WTC11 (cell line): ENCODE results near the gene SLC7A7. TPM values are rescaled to one million over a fixed set of nuclear protein-coding genes. Genes with fewer than 3 reads are reported as not detected.
"Not testable (repeated sequence)": the region's sequence is repeated elsewhere in the genome, so short reads cannot be mapped to it uniquely, and the experiment has no call there.

ENCODE experiments used
- ATAC-seq: fragments of 200-7000 bp; cut with Tn5 transposase; 2 replicates; pipeline ENCODE4 v1.10.0; 2021; ENCODE audit warnings: mild to moderate bottlenecking, moderate library complexity
- CTCF ChIA-PET: fragments of 300-600 bp; sonication (Branson Sonifier 250); formaldehyde crosslinking; loops from one replicate; lab custom pipeline; 2021; ENCODE audit warnings: antibody characterized with exemption; lab: Charles Lee
- POLR2A ChIA-PET: fragments of 350-600 bp; sonication (Branson Sonifier 250); formaldehyde crosslinking; loops from one replicate; lab custom pipeline; 2021; ENCODE audit warnings: antibody characterized with exemption; lab: Charles Lee
- DNase-seq: peaks from one replicate; pipeline ENCODE4 v3.0.0; 2021; ENCODE audit warnings: low spot score
- H3K27ac Mint-ChIP-seq: 2 replicates; pipeline ENCODE4 v1.8.0; 2021; ENCODE audit warnings: mixed read lengths
- H3K27me3 Mint-ChIP-seq: 2 replicates; pipeline ENCODE4 v1.8.0; 2021; ENCODE audit warnings: low read depth, mild to moderate bottlenecking, moderate library complexity, mixed read lengths
- H3K36me3 Mint-ChIP-seq: 2 replicates; pipeline ENCODE4 v1.8.0; 2021; ENCODE audit warnings: mixed read lengths
- H3K4me1 Mint-ChIP-seq: 2 replicates; pipeline ENCODE4 v1.8.0; 2022; ENCODE audit warnings: mixed read lengths
- H3K4me3 Mint-ChIP-seq: 2 replicates; pipeline ENCODE4 v1.8.0; 2021; ENCODE audit warnings: mild to moderate bottlenecking, moderate library complexity, mixed read lengths
- H3K9me3 Mint-ChIP-seq: 2 replicates; pipeline ENCODE4 v1.8.0; 2021; ENCODE audit warnings: mixed read lengths
- AFF4 ChIP-seq: sonication (generic); formaldehyde crosslinking; IDR thresholded peaks from 2 replicates; pipeline ENCODE4 v1.8.1; 2023; ENCODE audit warnings: mild to moderate bottlenecking, missing genetic modification reagents, borderline replicate concordance
- CREB1 ChIP-seq: sonication (generic); formaldehyde crosslinking; IDR thresholded peaks from 2 replicates; pipeline ENCODE4 v1.8.0; 2023; ENCODE audit warnings: mild to moderate bottlenecking, missing genetic modification reagents
- ELF4 ChIP-seq: sonication (generic); formaldehyde crosslinking; IDR thresholded peaks from 2 replicates; pipeline ENCODE4 v1.8.1; 2022; ENCODE audit warnings: low read depth, mild to moderate bottlenecking, moderate library complexity, missing genetic modification reagents
- ETV6 ChIP-seq: sonication (generic); formaldehyde crosslinking; IDR thresholded peaks from 2 replicates; pipeline ENCODE4 v1.8.1; 2022; ENCODE audit warnings: mild to moderate bottlenecking, missing genetic modification reagents
- FOXK1 ChIP-seq: sonication (generic); formaldehyde crosslinking; IDR thresholded peaks from 2 replicates; pipeline ENCODE4 v1.8.0; 2022; ENCODE audit warnings: mild to moderate bottlenecking, moderate library complexity, missing genetic modification reagents
- IRF2 ChIP-seq: sonication (generic); formaldehyde crosslinking; IDR thresholded peaks from 2 replicates; pipeline ENCODE4 v1.8.0; 2022; ENCODE audit warnings: low read depth, missing genetic modification reagents, borderline replicate concordance
- JUN ChIP-seq: sonication (generic); formaldehyde crosslinking; IDR thresholded peaks from 2 replicates; pipeline ENCODE4 v1.8.0; 2023; ENCODE audit warnings: mild to moderate bottlenecking, missing genetic modification reagents
- KAT7 ChIP-seq: sonication (generic); formaldehyde crosslinking; IDR thresholded peaks from 2 replicates; pipeline ENCODE4 v1.8.1; 2023; ENCODE audit warnings: missing genetic modification reagents, mild to moderate bottlenecking, borderline replicate concordance
- MAX ChIP-seq: sonication (generic); formaldehyde crosslinking; IDR thresholded peaks from 2 replicates; pipeline ENCODE4 v1.8.0; 2022; ENCODE audit warnings: mild to moderate bottlenecking, missing genetic modification reagents
- NR1H2 ChIP-seq: sonication (generic); formaldehyde crosslinking; IDR thresholded peaks from 2 replicates; pipeline ENCODE4 v1.9.0; 2021; ENCODE audit warnings: mild to moderate bottlenecking, moderate library complexity, missing genetic modification reagents
- NR2C2 ChIP-seq: sonication (generic); formaldehyde crosslinking; IDR thresholded peaks from 2 replicates; pipeline ENCODE4 v1.8.0; 2022; ENCODE audit warnings: mild to moderate bottlenecking, missing genetic modification reagents
- NR3C1 ChIP-seq: sonication (generic); formaldehyde crosslinking; conservative IDR thresholded peaks from 2 replicates; pipeline ENCODE4 v1.8.1; 2023; ENCODE audit warnings: low read depth, mild to moderate bottlenecking, missing genetic modification reagents
- PREB ChIP-seq: sonication (generic); formaldehyde crosslinking; IDR thresholded peaks from 2 replicates; pipeline ENCODE4 v1.8.1; 2022; ENCODE audit warnings: mild to moderate bottlenecking, missing genetic modification reagents, moderate library complexity, borderline replicate concordance
- TCF7 ChIP-seq: sonication (generic); formaldehyde crosslinking; IDR thresholded peaks from 2 replicates; pipeline ENCODE4 v1.8.0; 2022; ENCODE audit warnings: mild to moderate bottlenecking, low read depth, missing genetic modification reagents, moderate library complexity
- TEAD1 ChIP-seq: sonication (generic); formaldehyde crosslinking; IDR thresholded peaks from 2 replicates; pipeline ENCODE4 v1.8.0; 2022; ENCODE audit warnings: mild to moderate bottlenecking, missing genetic modification reagents
- USF2 ChIP-seq: sonication (generic); formaldehyde crosslinking; IDR thresholded peaks from 2 replicates; pipeline ENCODE4 v1.8.1; 2023; ENCODE audit warnings: mild to moderate bottlenecking, missing genetic modification reagents, moderate library complexity
- ZBTB21 ChIP-seq: sonication (generic); formaldehyde crosslinking; IDR thresholded peaks from 2 replicates; pipeline ENCODE4 v1.8.1; 2023; ENCODE audit warnings: mild to moderate bottlenecking, missing genetic modification reagents, borderline replicate concordance
- ZBTB43 ChIP-seq: sonication (generic); formaldehyde crosslinking; IDR thresholded peaks from 2 replicates; pipeline ENCODE4 v1.8.1; 2023; ENCODE audit warnings: mild to moderate bottlenecking, missing genetic modification reagents
- ZNF121 ChIP-seq: sonication (generic); formaldehyde crosslinking; IDR thresholded peaks from 2 replicates; pipeline ENCODE4 v1.8.0; 2023; ENCODE audit warnings: missing genetic modification reagents
- ZNF396 ChIP-seq: fragments of 250-450 bp; sonication (Bioruptor Pico); IDR thresholded peaks from 2 replicates; pipeline ENCODE4 v1.8.0; 2021; ENCODE audit warnings: mild to moderate bottlenecking, moderate library complexity, borderline replicate concordance
- total RNA-seq: library from RNA; stranded (reverse); gene quantifications from 3 replicates; pipeline ENCODE4 v1.2.3, GENCODE V29; 2021

The SLC7A7 gene
- total RNA-seq, 1 experiment from 2014 or later, result 4.3 TPM

- TF ChIP-seq AFF4 (CRISPR knock-in tag) (no peak), JUN (CRISPR knock-in tag) (no peak), ZBTB43 (CRISPR knock-in tag) (no peak), NR3C1 (CRISPR knock-in tag) (no peak), ETV6 (CRISPR knock-in tag) (no peak), MAX (CRISPR knock-in tag) (no peak), USF2 (CRISPR knock-in tag) (no peak), CREB1 (CRISPR knock-in tag) (no peak), NR1H2 (CRISPR knock-in tag) (no peak), KAT7 (CRISPR knock-in tag) (no peak)
- Mint-ChIP-seq H3K36me3 (no peaks in the 10 kb centered on the region; the same call in 1 of the 2 replicates), H3K27ac (no peak overlapping the region), H3K9me3 (peaks cover 15% of the 10 kb centered on the region), H3K4me1 (no peaks in the 10 kb centered on the region), H3K27me3 (peaks cover 3% of the 10 kb centered on the region; the same call in 1 of the 2 replicates), H3K4me3 (no peak overlapping the region)
- POLR2A ChIA-PET, result no interaction called here
- ATAC-seq (no peak), DNase-seq (no peak)
- CTCF ChIA-PET, result no interaction called here
These were observed 78.2 kb downstream of the SLC7A7 start for GRCh38 chr14:22737052-22737451.

- POLR2A ChIA-PET, DNase-seq, ATAC-seq, CTCF ChIA-PET, H3K4me1 Mint-ChIP-seq, H3K27me3 Mint-ChIP-seq, H3K27ac Mint-ChIP-seq, H3K36me3 Mint-ChIP-seq, H3K4me3 Mint-ChIP-seq: not testable (repeated sequence)
- H3K9me3 Mint-ChIP-seq, result peaks cover 15% of the 10 kb centered on the region
These were observed 78.9 kb downstream of the SLC7A7 start for GRCh38 chr14:22736384-22736783.

- H3K27ac Mint-ChIP-seq, result no peak overlapping the region
- H3K27me3 Mint-ChIP-seq, result no peaks in the 10 kb centered on the region
- no peak for TF ChIP-seq NR2C2 (CRISPR knock-in tag)
- TF ChIP-seq, all 79 proteins: peak for 0
- no peaks in the 10 kb centered on the region; the same call in 1 of the 2 replicates for H3K36me3 Mint-ChIP-seq
- CTCF ChIA-PET, result no interaction called here
- no peak overlapping the region for H3K4me3 Mint-ChIP-seq
- peaks cover 12% of the 10 kb centered on the region for H3K9me3 Mint-ChIP-seq
- POLR2A ChIA-PET, result interaction anchor here (1.2 kb wide), 1 partner anchor 195 kb away, joined by 3 read pairs; no protein-coding TSS in a partner anchor
- no peak for DNase-seq
- no peak for ATAC-seq
- no peaks in the 10 kb centered on the region for H3K4me1 Mint-ChIP-seq
These were observed 80.1 kb downstream of the SLC7A7 start for GRCh38 chr14:22735096-22735495.

- DNase-seq (no peak), ATAC-seq (no peak)
- peaks cover 12% of the 10 kb centered on the region for H3K9me3 Mint-ChIP-seq
- H3K4me1 Mint-ChIP-seq, result no peaks in the 10 kb centered on the region
- POLR2A ChIA-PET, result no interaction called here
- no peak overlapping the region for H3K4me3 Mint-ChIP-seq
- H3K36me3 Mint-ChIP-seq, result no peaks in the 10 kb centered on the region; the same call in 1 of the 2 replicates
- no peaks in the 10 kb centered on the region for H3K27me3 Mint-ChIP-seq
- CTCF ChIA-PET, result no interaction called here
- no peak overlapping the region for H3K27ac Mint-ChIP-seq
- TF ChIP-seq TEAD1, result no peak
- no peak for TF ChIP-seq ZNF121 (CRISPR knock-in tag)
- TF ChIP-seq IRF2 (CRISPR knock-in tag), result no peak
- no peak for TF ChIP-seq PREB
- TF ChIP-seq ZNF396 (CRISPR knock-in tag), result no peak
- TF ChIP-seq FOXK1 (CRISPR knock-in tag), result no peak
- no peak for TF ChIP-seq ZBTB21 (CRISPR knock-in tag)
- TF ChIP-seq TCF7 (CRISPR knock-in tag), result no peak
- no peak for TF ChIP-seq ELF4 (CRISPR knock-in tag)
These were observed 81.4 kb downstream of the SLC7A7 start for GRCh38 chr14:22733829-22734228.
